MM.1S (cell line): ENCODE results near the gene ADIRF.
"Not testable (repeated sequence)": the region's sequence is repeated elsewhere in the genome, so short reads cannot be mapped to it uniquely, and the experiment has no call there.

Experiments
- DNase-seq: peaks from one replicate; pipeline ENCODE4 v3.0.0-alpha.2; 2015
- H2AFZ ChIP-seq: fragments of 300-600 bp; sonication (generic); 2 replicates; pipeline ENCODE4 v1.6.0; 2016; ENCODE audit warnings: antibody characterized with exemption, low read length
- H3F3A ChIP-seq: fragments of 300-600 bp; sonication (generic); 2 replicates; pipeline ENCODE4 v1.6.1; 2016; ENCODE audit warnings: mild to moderate bottlenecking, antibody characterized with exemption, low read length, moderate library complexity, mixed read lengths; ENCODE audit not compliant: insufficient read depth
- H3K27ac ChIP-seq: fragments of 300-600 bp; sonication (generic); 2 replicates; pipeline ENCODE4 v1.5.1; 2016; ENCODE audit warnings: mild to moderate bottlenecking, low read length
- H3K27me3 ChIP-seq: fragments of 300-600 bp; sonication (generic); replicated peaks from 2 replicates; pipeline ENCODE4 v1.6.0; 2016; ENCODE audit warnings: low read length; ENCODE audit not compliant: insufficient read depth
- H3K36me3 ChIP-seq: fragments of 300-600 bp; sonication (generic); replicated peaks from 2 replicates; pipeline ENCODE4 v1.6.1; 2016; ENCODE audit warnings: mild to moderate bottlenecking, low read length, mixed read lengths; ENCODE audit not compliant: insufficient read depth
- H3K4me1 ChIP-seq: fragments of 300-600 bp; sonication (generic); 2 replicates; pipeline ENCODE4 v1.6.1; 2016; ENCODE audit warnings: low read length, mixed read lengths
- H3K4me2 ChIP-seq: fragments of 300-600 bp; sonication (generic); 2 replicates; pipeline ENCODE4 v1.6.0; 2016; ENCODE audit warnings: low read depth, low read length
- H3K4me3 ChIP-seq: fragments of 300-600 bp; sonication (generic); 2 replicates; pipeline ENCODE4 v1.5.1; 2016; ENCODE audit warnings: low read length, mixed read lengths
- H3K79me2 ChIP-seq: fragments of 300-600 bp; sonication (generic); 2 replicates; pipeline ENCODE4 v1.6.1; 2016; ENCODE audit warnings: mixed run types, low read length, mixed read lengths
- H3K9ac ChIP-seq: fragments of 300-600 bp; sonication (generic); 2 replicates; pipeline ENCODE4 v1.6.1; 2016; ENCODE audit warnings: low read length, mixed read lengths
- H3K9me2 ChIP-seq: fragments of 300-600 bp; sonication (generic); replicated peaks from 2 replicates; pipeline ENCODE4 v1.6.1; 2016; ENCODE audit warnings: mild to moderate bottlenecking, low read length, mixed read lengths; ENCODE audit not compliant: insufficient read depth
- H3K9me3 ChIP-seq: fragments of 300-600 bp; sonication (generic); replicated peaks from 2 replicates; pipeline ENCODE4 v1.6.1; 2016; ENCODE audit warnings: mild to moderate bottlenecking, low read length, mixed read lengths; ENCODE audit not compliant: insufficient read depth
- H4K20me1 ChIP-seq: fragments of 300-600 bp; sonication (generic); 2 replicates; pipeline ENCODE4 v1.6.1; 2016; ENCODE audit warnings: mild to moderate bottlenecking, low read length, moderate library complexity, mixed read lengths; ENCODE audit not compliant: insufficient read depth
- CTCF ChIP-seq: fragments of 300-600 bp; sonication (generic); IDR thresholded peaks from 2 replicates; pipeline ENCODE4 v1.5.1; 2016; ENCODE audit warnings: antibody characterized with exemption, low read length, mixed read lengths
- EZH2 ChIP-seq: fragments of 300-600 bp; sonication (generic); optimal IDR thresholded peaks from 2 replicates; pipeline ENCODE3; 2017; ENCODE audit warnings: low read depth, mild to moderate bottlenecking, antibody characterized with exemption, low read length, mixed read lengths
- EZH2phosphoT487 ChIP-seq: fragments of 300-600 bp; sonication (generic); IDR thresholded peaks from 2 replicates; pipeline ENCODE4 v1.6.1; 2018; ENCODE audit warnings: antibody characterized with exemption, low read length

Gene ADIRF

DNA sequence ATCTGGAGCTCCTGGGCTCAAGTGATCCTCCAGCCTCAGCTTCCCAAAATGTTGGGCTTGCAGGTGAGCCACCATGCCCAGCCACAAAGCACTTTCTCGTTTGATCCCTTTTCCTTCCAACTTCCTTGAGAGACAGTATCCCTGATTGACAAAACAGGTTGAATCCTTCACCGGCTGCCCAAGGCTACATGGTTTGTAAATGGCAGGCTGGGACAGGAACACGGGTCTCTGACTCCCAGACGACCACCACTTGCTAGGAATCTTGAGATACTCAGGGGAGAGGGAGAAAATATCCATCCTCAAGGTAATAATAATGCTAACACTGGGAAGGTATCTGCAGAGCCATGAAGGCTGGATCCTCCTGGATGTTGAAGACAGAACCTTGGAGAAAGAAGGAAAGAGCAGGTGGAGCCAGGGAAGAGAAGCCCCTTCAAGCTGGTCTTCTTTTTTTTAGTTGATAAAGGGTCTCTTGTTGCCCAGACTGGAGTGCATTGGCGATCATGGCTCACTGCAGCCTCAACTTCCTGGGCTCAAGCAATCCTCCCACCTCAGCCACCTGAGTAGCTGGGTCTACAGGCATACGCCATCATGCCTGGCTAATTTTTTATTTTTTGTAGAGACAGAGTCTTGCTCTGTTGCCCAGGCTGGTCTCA, 30.7 kb upstream of the ADIRF start:
- H3K9me2 ChIP-seq = no peaks in the 10 kb centered on the region
- H3K4me2 ChIP-seq = no peak overlapping the region
- no peaks in the 10 kb centered on the region for H4K20me1 ChIP-seq
- no peaks in the 10 kb centered on the region for H3K27me3 ChIP-seq
- H3K36me3 ChIP-seq = no peaks in the 10 kb centered on the region
- H3K79me2 ChIP-seq = no peaks in the 10 kb centered on the region
- no peak overlapping the region for H2AFZ ChIP-seq
- no peaks in the 10 kb centered on the region for H3F3A ChIP-seq
- H3K9me3 ChIP-seq = no peaks in the 10 kb centered on the region
- H3K27ac ChIP-seq = no peak overlapping the region
- H3K9ac ChIP-seq = no peak overlapping the region
- no peak for TF ChIP-seq EZH2
- TF ChIP-seq EZH2phosphoT487 = no peak
- no peak for TF ChIP-seq CTCF
- H3K4me3 ChIP-seq = no peak overlapping the region
- no peak for DNase-seq
- no peaks in the 10 kb centered on the region for H3K4me1 ChIP-seq

DNA sequence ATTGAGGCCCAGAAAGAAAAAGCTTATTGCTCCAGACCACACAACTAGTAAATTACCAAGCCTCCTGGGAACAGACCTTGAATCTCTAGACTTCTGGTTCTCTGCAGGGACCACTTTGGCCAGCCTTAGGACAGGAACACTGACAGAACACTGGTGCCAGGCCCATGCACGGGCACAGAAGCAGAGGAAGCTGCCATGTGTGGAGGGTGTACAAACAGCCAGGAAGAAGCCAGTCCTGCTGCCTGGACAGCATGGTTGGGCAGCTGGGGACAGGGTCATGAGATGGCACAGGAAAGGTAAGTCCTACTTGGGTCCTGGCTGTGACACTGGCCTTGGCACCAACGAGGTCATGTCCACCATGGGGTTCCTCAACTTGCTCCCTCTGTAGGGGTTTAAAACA, 30.0 kb upstream of the ADIRF start:
- Histone ChIP-seq H3K79me2 (no peaks in the 10 kb centered on the region), H4K20me1 (no peaks in the 10 kb centered on the region), H3K9ac (no peak overlapping the region), H3K4me2 (no peak overlapping the region), H3K36me3 (no peaks in the 10 kb centered on the region), H3K9me2 (no peaks in the 10 kb centered on the region), H3K9me3 (no peaks in the 10 kb centered on the region), H3K27ac (no peak overlapping the region), H3F3A (no peaks in the 10 kb centered on the region), H3K4me1 (no peaks in the 10 kb centered on the region), H2AFZ (no peak overlapping the region), H3K27me3 (no peaks in the 10 kb centered on the region), H3K4me3 (no peak overlapping the region)
- DNase-seq = no peak
- no peak for TF ChIP-seq EZH2
- TF ChIP-seq EZH2phosphoT487 = no peak
- TF ChIP-seq CTCF = no peak

GRCh38 chr10:86940076-86940475, 28.2 kb upstream of the ADIRF start:
- H3K4me2 ChIP-seq, H3K36me3 ChIP-seq, H4K20me1 ChIP-seq, H3K9ac ChIP-seq, H3K4me1 ChIP-seq, H3K79me2 ChIP-seq, H3F3A ChIP-seq, H3K27ac ChIP-seq, H3K4me3 ChIP-seq, H3K9me3 ChIP-seq, H3K27me3 ChIP-seq, H3K9me2 ChIP-seq, DNase-seq: not testable (repeated sequence)
- peak overlapping the region; percentile 86; the same call in 1 of the 2 replicates for H2AFZ ChIP-seq

DNA sequence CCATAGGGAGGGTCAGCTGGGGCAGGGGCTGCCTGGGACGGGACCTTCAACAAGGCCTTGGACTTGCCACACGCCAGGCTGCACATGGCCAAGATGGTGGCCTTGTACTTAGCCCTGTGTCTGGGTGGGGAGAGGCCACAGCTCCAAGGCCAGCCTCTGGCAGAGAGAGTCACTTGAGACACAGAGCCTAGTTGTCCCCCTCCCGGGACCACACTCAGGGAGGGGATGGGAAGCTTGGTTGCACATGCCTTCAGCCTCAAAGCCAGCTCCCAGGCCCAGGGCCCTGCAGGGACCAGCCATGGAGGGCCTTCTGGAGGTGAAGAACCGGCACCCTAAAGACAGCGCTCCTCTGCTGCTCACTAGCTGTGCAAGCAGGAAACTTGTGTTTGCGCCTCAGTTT, 27.6 kb upstream of the ADIRF start:
- DNase-seq = no peak
- Histone ChIP-seq H3K9ac (no peak overlapping the region), H3K27me3 (no peaks in the 10 kb centered on the region), H2AFZ (no peak overlapping the region), H4K20me1 (no peaks in the 10 kb centered on the region), H3K36me3 (no peaks in the 10 kb centered on the region), H3K9me3 (no peaks in the 10 kb centered on the region), H3K27ac (no peak overlapping the region), H3K79me2 (no peaks in the 10 kb centered on the region), H3K4me1 (no peaks in the 10 kb centered on the region), H3K4me2 (no peak overlapping the region), H3K9me2 (no peaks in the 10 kb centered on the region), H3K4me3 (no peak overlapping the region), H3F3A (no peaks in the 10 kb centered on the region)
- TF ChIP-seq EZH2 = no peak
- TF ChIP-seq CTCF = no peak
- no peak for TF ChIP-seq EZH2phosphoT487
